ENCODE results near the gene ATP6V0A4. TPM values are rescaled to one million over a fixed set of nuclear protein-coding genes. Genes with fewer than 3 reads are reported as not detected.

Gene ATP6V0A4
- total RNA-seq, 1 donor from 2014 or later, result 1.2 TPM

DNA sequence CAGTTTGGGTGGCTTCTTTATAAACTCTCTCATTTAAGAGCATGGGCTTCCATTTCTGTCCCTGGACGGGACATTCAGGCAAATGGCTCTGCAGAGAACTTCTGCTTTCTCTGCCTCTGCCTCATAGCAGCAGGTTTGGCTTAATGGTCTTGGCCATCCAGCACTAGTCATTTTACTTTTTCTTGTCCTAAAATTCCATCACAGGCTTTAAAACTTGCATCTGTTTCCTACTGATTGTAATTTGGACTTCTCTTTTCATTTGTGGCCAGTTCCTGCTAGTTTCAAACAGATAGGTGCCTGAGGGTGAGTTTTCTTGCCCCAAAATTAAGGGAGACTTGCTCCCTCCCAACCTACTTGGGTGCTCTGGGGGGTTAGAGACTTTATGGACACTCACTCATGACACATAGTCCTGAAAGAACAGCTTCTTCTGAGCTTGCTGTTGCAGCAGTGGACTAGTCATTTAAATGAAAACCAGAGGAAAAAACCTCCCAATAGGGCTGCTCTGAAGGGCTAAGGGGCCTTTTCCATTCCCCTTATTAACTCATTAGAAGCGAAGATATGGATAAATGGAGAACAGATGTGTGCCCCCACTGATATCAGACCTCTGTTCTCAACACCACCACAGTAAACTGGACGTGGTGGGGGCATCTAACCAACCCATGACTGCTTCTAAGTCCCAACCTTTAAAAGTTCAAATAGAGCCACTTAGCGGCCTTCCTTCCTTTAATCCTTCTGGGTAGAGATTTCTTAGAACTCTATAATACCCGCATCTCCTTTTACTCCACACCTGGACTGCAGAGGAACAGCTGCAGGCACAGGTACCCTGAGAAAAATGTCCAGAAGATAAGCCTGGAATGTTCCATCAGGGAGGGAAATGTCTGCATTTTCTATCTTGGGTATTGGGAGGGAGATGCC is 135.7 kb downstream of the ATP6V0A4 start:
- Histone ChIP-seq H3K27ac (no peak overlapping the region), H3K27me3 (no peaks in the 10 kb centered on the region), H3K4me3 (no peak overlapping the region), H3K4me1 (peaks cover 10% of the 10 kb centered on the region), H3K36me3 (no peaks in the 10 kb centered on the region), H3K9me3 (no peaks in the 10 kb centered on the region)
- intact Hi-C loops (cut with DNase I), result no loop called here
- TF ChIP-seq POLR2A (IDR thresholded peaks at IDR 0.05) (no peak), POLR2AphosphoS5 (IDR thresholded peaks at IDR 0.05; ENCODE audit: insufficient read depth in 1 of 2, low read depth in 1 of 2) (no peak)
- TF ChIP-seq, protein P1, sequence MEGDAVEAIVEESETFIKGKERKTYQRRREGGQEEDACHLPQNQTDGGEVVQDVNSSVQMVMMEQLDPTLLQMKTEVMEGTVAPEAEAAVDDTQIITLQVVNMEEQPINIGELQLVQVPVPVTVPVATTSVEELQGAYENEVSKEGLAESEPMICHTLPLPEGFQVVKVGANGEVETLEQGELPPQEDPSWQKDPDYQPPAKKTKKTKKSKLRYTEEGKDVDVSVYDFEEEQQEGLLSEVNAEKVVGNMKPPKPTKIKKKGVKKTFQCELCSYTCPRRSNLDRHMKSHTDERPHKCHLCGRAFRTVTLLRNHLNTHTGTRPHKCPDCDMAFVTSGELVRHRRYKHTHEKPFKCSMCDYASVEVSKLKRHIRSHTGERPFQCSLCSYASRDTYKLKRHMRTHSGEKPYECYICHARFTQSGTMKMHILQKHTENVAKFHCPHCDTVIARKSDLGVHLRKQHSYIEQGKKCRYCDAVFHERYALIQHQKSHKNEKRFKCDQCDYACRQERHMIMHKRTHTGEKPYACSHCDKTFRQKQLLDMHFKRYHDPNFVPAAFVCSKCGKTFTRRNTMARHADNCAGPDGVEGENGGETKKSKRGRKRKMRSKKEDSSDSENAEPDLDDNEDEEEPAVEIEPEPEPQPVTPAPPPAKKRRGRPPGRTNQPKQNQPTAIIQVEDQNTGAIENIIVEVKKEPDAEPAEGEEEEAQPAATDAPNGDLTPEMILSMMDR (IDR thresholded peaks at IDR 0.05), result no peak
- no peak for DNase-seq (ENCODE audit: extremely low spot score in 2 of 2)

DNA sequence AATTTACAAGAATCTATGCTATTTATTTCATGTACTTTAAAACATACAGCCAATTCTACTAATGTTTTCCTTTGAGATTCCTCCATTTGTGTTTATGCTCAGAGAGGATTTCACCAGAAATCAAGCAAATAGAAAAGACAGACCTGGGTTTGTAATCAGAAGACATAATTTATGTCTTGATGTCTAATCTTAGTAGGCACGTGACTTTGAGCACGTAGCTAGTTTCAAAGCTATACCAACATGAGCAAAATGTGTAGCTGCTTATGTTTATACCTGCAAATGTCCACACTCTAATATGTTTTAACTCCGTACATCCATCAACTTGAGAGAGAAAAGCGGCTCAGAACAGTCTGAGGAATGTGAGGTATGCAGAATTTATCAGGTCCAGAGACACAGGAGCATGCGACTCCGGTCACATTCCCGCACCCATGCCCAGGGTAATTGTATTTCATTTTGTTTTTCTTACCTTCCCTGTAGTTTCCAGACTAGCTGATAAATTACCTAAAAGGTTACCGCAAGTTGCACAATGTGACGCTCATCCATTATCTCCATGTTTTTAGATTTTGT is 136.8 kb downstream of the ATP6V0A4 start:
- H3K27me3 ChIP-seq, result no peaks in the 10 kb centered on the region
- H3K4me1 ChIP-seq, result peaks cover 10% of the 10 kb centered on the region
- intact Hi-C loops (cut with DNase I), result no loop called here

DNA sequence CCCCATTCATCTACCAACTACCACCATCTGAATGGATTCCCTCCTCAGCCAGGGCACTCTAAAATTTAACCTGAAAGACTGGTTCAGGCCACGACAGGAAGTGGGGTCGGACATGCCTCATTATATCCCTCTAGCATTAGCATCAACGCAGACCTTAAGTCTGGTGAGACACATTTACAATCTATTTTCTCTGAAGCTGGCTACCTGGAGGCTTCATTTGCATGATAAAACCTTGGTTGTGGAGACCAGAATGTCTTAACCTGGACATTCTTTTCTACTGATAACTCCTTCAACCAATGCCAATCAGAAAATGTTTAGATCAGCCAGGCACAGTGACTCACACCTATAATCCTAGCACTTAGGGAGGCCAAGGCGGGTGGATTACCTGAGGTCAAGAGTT is 139.1 kb downstream of the ATP6V0A4 start:
- no peaks in the 10 kb centered on the region for H3K27me3 ChIP-seq
- TF ChIP-seq POLR2AphosphoS5 (IDR thresholded peaks at IDR 0.05; ENCODE audit: insufficient read depth in 1 of 2, low read depth in 1 of 2), result no peak
- TF ChIP-seq, protein P1 (IDR thresholded peaks at IDR 0.05), result no peak
- no peak for TF ChIP-seq POLR2A (IDR thresholded peaks at IDR 0.05)
- intact Hi-C loops (cut with DNase I), result no loop called here
- H3K36me3 ChIP-seq, result no peaks in the 10 kb centered on the region
- DNase-seq (ENCODE audit: extremely low spot score in 2 of 2), result no peak
- H3K4me1 ChIP-seq, result peaks cover 3% of the 10 kb centered on the region
- no peak overlapping the region for H3K4me3 ChIP-seq
- no peaks in the 10 kb centered on the region for H3K9me3 ChIP-seq
- H3K27ac ChIP-seq, result no peak overlapping the region

More for the DNA sequence above, 136.8 kb downstream of the ATP6V0A4 start:
- no peak overlapping the region for H3K27ac ChIP-seq
- H3K36me3 ChIP-seq, result no peaks in the 10 kb centered on the region
- no peak overlapping the region for H3K4me3 ChIP-seq
- TF ChIP-seq, protein P1 (IDR thresholded peaks at IDR 0.05), result no peak
- no peak for TF ChIP-seq POLR2AphosphoS5 (IDR thresholded peaks at IDR 0.05; ENCODE audit: insufficient read depth in 1 of 2, low read depth in 1 of 2)
- no peak for DNase-seq (ENCODE audit: extremely low spot score in 2 of 2)
- no peaks in the 10 kb centered on the region for H3K9me3 ChIP-seq

DNA sequence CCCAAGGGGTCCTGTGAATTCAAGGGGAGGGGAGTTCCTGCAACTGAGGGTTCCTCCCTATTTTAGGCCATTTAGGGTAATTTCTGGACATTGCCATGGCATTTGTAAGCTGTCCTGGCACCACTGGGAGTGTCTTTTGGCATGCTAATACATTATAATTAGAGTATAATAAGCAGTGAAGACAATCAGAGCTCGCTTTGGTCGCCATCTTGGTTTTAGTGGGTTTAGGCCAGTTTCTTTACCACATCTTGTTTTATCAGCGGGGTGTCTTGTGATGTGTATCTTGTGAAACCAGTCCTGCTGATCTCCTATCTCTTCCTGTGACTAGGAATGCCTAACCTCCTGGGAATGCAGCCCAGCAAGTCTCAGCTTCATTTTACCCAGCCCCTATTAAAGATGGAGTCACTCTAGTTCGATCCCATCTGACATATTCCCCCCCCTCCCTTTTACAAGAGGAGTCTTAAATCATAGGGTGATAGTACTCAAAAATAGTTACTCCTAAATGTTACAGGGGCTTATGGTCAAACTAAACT is 140.1 kb downstream of the ATP6V0A4 start:
- intact Hi-C loops (cut with DNase I), result no loop called here
- no peaks in the 10 kb centered on the region for H3K27me3 ChIP-seq
- no peak for TF ChIP-seq POLR2AphosphoS5 (IDR thresholded peaks at IDR 0.05; ENCODE audit: insufficient read depth in 1 of 2, low read depth in 1 of 2)
- TF ChIP-seq, protein P1 (IDR thresholded peaks at IDR 0.05), result no peak
- TF ChIP-seq POLR2A (IDR thresholded peaks at IDR 0.05), result no peak
- H3K9me3 ChIP-seq, result no peaks in the 10 kb centered on the region
- no peak for DNase-seq (ENCODE audit: extremely low spot score in 2 of 2)
- no peak overlapping the region for H3K27ac ChIP-seq
- H3K4me1 ChIP-seq, result no peaks in the 10 kb centered on the region
- no peaks in the 10 kb centered on the region for H3K36me3 ChIP-seq
- no peak overlapping the region for H3K4me3 ChIP-seq
